ENCODE data around the gene STK32A.

GRCh38 chr5:147359581-147359980 is 124.8 kb downstream of the STK32A start:
- TF ChIP-seq ZNF274 (IDR thresholded peaks at IDR 0.05; ENCODE audit: low read depth, low read length) (no peak), YY1 (IDR thresholded peaks at IDR 0.05; ENCODE audit: insufficient read depth, insufficient read length) (no peak)
